A673 (cell line): ENCODE results near the gene VIM.

Experiments used
- CTCF ChIP-seq: fragments of 300-800, 200-600 bp; sonication (generic); conservative IDR thresholded peaks from 2 replicates; pipeline ENCODE4 v1.5.1; 2017; ENCODE audit warnings: low read depth, mild to moderate bottlenecking, antibody characterized with exemption, low read length, moderate library complexity, mixed read lengths
- EZH2 ChIP-seq: fragments of 200-600 bp; sonication (generic); IDR thresholded peaks from 2 replicates; pipeline ENCODE4 v1.6.1; 2017; ENCODE audit warnings: borderline replicate concordance, low read depth, mild to moderate bottlenecking, mixed read lengths, antibody characterized with exemption, low read length; ENCODE audit not compliant: poor library complexity, severe bottlenecking

- no peak for TF ChIP-seq CTCF
- no peak for TF ChIP-seq EZH2
These were observed 3.7 kb downstream of the VIM start for GRCh38 chr10:17231788-17232187.
